ENCODE data around the gene SPC25. TPM values are rescaled to one million over a fixed set of nuclear protein-coding genes. Genes with fewer than 3 reads are reported as not detected.
A peak's percentile ranks its signal among the peaks of the same experiment; 100 is the strongest.

SPC25 gene
- 29.8 TPM for total RNA-seq (2021; ENCODE audit: unreplicated experiment)
- polyA plus RNA-seq (2012), result 14.0 and 21.2 TPM in 2 replicates
- Bru-seq, nascent RNA, result percentile 79 among the genes with signal in this experiment
- BruChase-seq, experiment 1, labeled RNA remaining after a 6-hour chase, result percentile 61 among the genes with signal in this experiment
- percentile 68 among the genes with signal in this experiment for BruChase-seq, experiment 2, labeled RNA remaining after a 2-hour chase
- long read RNA-seq, transcript SPC25-201 (7 exons, 1,354 nt), result major isoform, 45 of 56 reads
- long read RNA-seq, partial matches to known transcripts, result 5 of 56 reads
- long read RNA-seq, other reads (novel, unspliced or antisense), result 6 of 56 reads

GRCh38 chr2:168890006-168890782 lies at the start of gene SPC25:
Gene SPC25 (minus strand): TSS chr2:168890430. CDS start chr2:168889519, 911 bp downstream.
- no peaks in the 10 kb centered on the region for H3K27me3 ChIP-seq (ENCODE audit: insufficient read depth, low read length)
- H3K79me2 ChIP-seq (ENCODE audit: insufficient read depth, low read length), result peaks cover 25% of the 10 kb centered on the region
- peak; percentile 99 for ATAC-seq
- H3K9me2 ChIP-seq (ENCODE audit: insufficient read depth), result no peaks in the 10 kb centered on the region
- no TSS peak for BruUV-seq (replicated peaks)
- H3K9me3 ChIP-seq (ENCODE audit: control insufficient read depth in 1 of 2, insufficient read depth in 1 of 2, low read depth in 1 of 2, low read length in 2 of 2), result no peaks in the 10 kb centered on the region
- H4K20me1 ChIP-seq (ENCODE audit: insufficient read depth), result no peaks in the 10 kb centered on the region
- intact Hi-C loops (cut with micrococcal nuclease), result no loop called here
- H3K4me2 ChIP-seq (ENCODE audit: low read length), result peak within 1 kb of the TSS; percentile 84
- H3K4me3 ChIP-seq (replicated peaks in 1 of 2; ENCODE audit: low read depth in 1 of 2, low read length in 2 of 2), result peak within 1 kb of the TSS; percentile 84 to 95
- H3K4me1 ChIP-seq (ENCODE audit: control insufficient read depth in 1 of 2, insufficient read depth in 2 of 2, low read length in 2 of 2), result peaks cover 7 to 11% of the 10 kb centered on the region in 2 experiments; a peak in 3 of 4 replicates
- ChIA-PET RAD21 (ENCODE audit: low non-redundant PET in 1 of 2, low total read pairs in 2 of 2, uncharacterized antibody in 2 of 2, unreplicated experiment in 2 of 2) (no interaction called here), CTCF (no interaction called here), POLR2A (no interaction called here)
- peak; percentile 84 for DNase-seq (ENCODE audit: low read depth, low spot score)
- peak within 1 kb of the TSS; percentile 85 for H3K9ac ChIP-seq (ENCODE audit: low read length)
- peak within 1 kb of the TSS; percentile 46 for H3K27ac ChIP-seq (ENCODE audit: low read depth, low read length)
- peak within 1 kb of the TSS; percentile 100 for H2AFZ ChIP-seq (ENCODE audit: low read depth, low read length, poor library complexity, severe bottlenecking)
- H3K36me3 ChIP-seq (ENCODE audit: control insufficient read depth in 1 of 2, insufficient read depth in 2 of 2, low read length in 2 of 2), result peaks cover 6 to 8% of the 10 kb centered on the region in 2 experiments
- TF ChIP-seq RAD21 (IDR thresholded peaks at IDR 0.05; ENCODE audit: low read depth), result no peak
- no peak for TF ChIP-seq TCF7L2 (IDR thresholded peaks at IDR 0.05; ENCODE audit: borderline replicate concordance, extremely low read depth, insufficient read depth, insufficient read length)
- peak; percentile 41; the same call in 1 of the 2 replicates for TF ChIP-seq MAX (IDR thresholded peaks at IDR 0.05)
- no peak; the same call in 1 of the 2 replicates for TF ChIP-seq ELF1 (IDR thresholded peaks at IDR 0.05; ENCODE audit: borderline replicate concordance, low read depth)
- peak; percentile 57; the same call in 1 of the 2 replicates for TF ChIP-seq EGR1 (IDR thresholded peaks at IDR 0.05; ENCODE audit: low read depth)
- no peak for TF ChIP-seq ATF3 (IDR thresholded peaks at IDR 0.05)
- peak; percentile 79 for TF ChIP-seq SIN3A (IDR thresholded peaks at IDR 0.05; ENCODE audit: low read depth)
- no peak for TF ChIP-seq SRF (IDR thresholded peaks at IDR 0.05; ENCODE audit: low read depth)
- no peak for TF ChIP-seq JUND (IDR thresholded peaks at IDR 0.05)
- peak; percentile 64 for TF ChIP-seq POLR2AphosphoS5 (IDR thresholded peaks at IDR 0.05; ENCODE audit: low read depth, low read length)
- TF ChIP-seq CEBPB (IDR thresholded peaks at IDR 0.05; ENCODE audit: low read depth), result no peak
- no peak for TF ChIP-seq REST (IDR thresholded peaks at IDR 0.05; ENCODE audit: low read depth)
- peak; percentile 99 for TF ChIP-seq SP1 (IDR thresholded peaks at IDR 0.05; ENCODE audit: low read depth)
- TF ChIP-seq ZBTB33 (IDR thresholded peaks at IDR 0.05; ENCODE audit: extremely low read depth, insufficient replicate concordance, low read length), result peak; percentile 96
- TF ChIP-seq FOSL1 (IDR thresholded peaks at IDR 0.05; ENCODE audit: low read depth), result no peak
- TF ChIP-seq EZH2 (IDR thresholded peaks at IDR 0.05), result no peak
- no peak for TF ChIP-seq CTCF (IDR thresholded peaks at IDR 0.05 in 2 of 3, conservative IDR thresholded peaks at IDR 0.05 in 1 of 3; ENCODE audit: borderline replicate concordance in 1 of 3, insufficient read depth in 1 of 3, low read depth in 2 of 3, low read length in 2 of 3)

All from HCT116 (cell line).